Ovary (tissue), 3 donors: ENCODE measurements around the gene MST1R.

Experiments used
- EP300 ChIP-seq: sonication (generic); formaldehyde crosslinking; IDR thresholded peaks from one replicate; pipeline ENCODE4 v1.6.1; 2017; ENCODE audit warnings: antibody characterized with exemption
- POLR2A ChIP-seq: fragments of 450-650 bp; IDR thresholded peaks from one replicate; pipeline ENCODE4 v1.6.1; 2017; ENCODE audit warnings: antibody characterized with exemption, mild to moderate bottlenecking, moderate library complexity
- TF ChIP-seq, protein P1 (sequence below), 3 donors: fragments of 450-650 bp in 2 of 3; fragments of 200-600 bp in 1 of 3; IDR thresholded peaks; one replicate each; pipeline versions ENCODE4 v1.5.1 to v1.8.0; 2016 to 2022; ENCODE audit warnings: antibody characterized with exemption in 3 of 3, mild to moderate bottlenecking in 1 of 3
- donor health status: DM: no; HTN: no; CAD: no.

- TF ChIP-seq, protein P1, sequence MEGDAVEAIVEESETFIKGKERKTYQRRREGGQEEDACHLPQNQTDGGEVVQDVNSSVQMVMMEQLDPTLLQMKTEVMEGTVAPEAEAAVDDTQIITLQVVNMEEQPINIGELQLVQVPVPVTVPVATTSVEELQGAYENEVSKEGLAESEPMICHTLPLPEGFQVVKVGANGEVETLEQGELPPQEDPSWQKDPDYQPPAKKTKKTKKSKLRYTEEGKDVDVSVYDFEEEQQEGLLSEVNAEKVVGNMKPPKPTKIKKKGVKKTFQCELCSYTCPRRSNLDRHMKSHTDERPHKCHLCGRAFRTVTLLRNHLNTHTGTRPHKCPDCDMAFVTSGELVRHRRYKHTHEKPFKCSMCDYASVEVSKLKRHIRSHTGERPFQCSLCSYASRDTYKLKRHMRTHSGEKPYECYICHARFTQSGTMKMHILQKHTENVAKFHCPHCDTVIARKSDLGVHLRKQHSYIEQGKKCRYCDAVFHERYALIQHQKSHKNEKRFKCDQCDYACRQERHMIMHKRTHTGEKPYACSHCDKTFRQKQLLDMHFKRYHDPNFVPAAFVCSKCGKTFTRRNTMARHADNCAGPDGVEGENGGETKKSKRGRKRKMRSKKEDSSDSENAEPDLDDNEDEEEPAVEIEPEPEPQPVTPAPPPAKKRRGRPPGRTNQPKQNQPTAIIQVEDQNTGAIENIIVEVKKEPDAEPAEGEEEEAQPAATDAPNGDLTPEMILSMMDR (IDR thresholded peaks at IDR 0.05): no peak
- TF ChIP-seq POLR2A: no peak
- TF ChIP-seq EP300: no peak
These were observed 3.1 kb downstream of the MST1R start for GRCh38 chr3:49900491-49901153.
